Stimulated activated CD4-positive, alpha-beta T cell treated with anti-CD3 and anti-CD28 coated beads, Interleukin-4, amount 100 ng/mL, for 4 hours (primary cell): ENCODE data around the gene KCNQ5.
A peak's percentile ranks its signal among the peaks of the same experiment; 100 is the strongest.

Experiments used
- DNase-seq, 2 experiments: peaks; one replicate each; pipeline ENCODE4 v3.0.0-alpha.2; 2020

Gene KCNQ5

DNA sequence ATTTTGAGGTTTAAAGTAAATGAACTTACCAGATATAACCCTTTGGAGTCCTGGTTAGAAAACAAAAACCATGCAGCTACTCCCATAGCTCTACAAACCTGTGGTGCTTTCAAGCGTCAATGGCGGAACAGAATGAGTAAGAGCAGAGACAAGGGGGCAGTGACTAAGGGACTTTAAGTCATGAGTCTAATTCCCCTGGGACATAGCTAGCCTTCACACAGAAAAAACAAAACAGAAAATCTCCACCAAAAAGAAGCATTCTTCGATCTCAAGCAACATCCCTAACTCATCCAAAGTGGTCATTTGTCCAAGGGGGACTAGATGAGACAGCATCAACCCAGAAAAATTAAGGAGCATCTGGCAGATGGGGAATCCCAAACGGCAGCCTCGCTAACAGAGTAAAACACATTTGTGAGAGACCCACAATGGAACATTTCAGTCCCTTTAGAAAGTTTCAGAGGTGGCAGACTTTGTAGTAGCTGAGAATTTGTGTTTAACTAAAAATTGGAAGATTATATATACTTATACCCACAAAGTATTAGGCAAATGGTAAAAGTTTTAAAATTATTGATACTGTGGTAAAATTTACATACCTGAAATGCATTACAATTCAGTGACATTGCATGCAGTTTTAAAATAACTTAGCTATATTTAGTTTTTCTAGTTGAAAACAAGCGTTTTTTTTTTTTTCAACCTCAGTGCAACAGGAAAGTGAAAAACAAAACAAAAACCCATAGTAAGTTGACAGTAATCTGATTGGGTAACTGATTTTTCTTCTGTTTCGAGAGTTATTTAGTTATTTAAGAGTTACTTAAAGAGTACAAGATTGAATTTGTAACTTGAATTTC, 67.5 kb downstream of the KCNQ5 start:
- DNase-seq = no peak

DNA sequence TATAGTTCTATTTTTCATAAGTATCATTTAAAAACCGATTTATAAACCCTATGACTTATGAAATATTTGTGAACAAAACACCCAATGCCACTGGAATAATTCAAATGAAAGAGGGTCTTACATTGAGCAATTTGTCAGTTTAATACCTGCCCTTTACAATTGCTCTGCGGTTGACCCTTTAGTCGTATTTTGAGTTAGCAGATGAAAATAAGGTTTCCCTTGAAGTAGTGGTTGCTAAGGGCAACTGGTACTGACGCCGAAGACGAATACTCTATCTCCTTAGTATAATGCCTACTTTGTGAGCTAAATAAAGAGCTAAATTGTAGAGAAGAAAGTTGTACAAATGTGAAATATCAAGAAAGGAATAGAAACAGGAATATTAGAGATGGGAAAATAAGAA, 69.4 kb downstream of the KCNQ5 start:
- no peak for DNase-seq

DNA sequence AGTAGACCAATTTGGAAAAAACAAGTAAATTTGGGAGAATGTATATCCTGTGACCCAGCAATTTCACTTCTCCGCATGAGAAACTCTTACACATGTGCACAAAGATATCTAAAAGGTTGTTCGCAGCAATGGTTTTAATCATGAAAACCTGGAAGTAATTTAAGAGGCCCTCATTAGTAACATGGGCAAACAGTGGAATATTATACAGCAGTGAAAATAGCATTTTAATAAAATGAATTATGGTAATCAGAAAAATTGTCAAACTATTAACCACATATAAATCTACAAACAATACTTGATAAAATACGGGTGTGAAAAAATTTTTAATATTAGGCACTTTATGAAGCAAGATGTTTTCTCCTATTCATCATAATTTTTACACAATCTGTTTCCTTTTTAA, 74.2 kb downstream of the KCNQ5 start:
- DNase-seq = no peak

DNA sequence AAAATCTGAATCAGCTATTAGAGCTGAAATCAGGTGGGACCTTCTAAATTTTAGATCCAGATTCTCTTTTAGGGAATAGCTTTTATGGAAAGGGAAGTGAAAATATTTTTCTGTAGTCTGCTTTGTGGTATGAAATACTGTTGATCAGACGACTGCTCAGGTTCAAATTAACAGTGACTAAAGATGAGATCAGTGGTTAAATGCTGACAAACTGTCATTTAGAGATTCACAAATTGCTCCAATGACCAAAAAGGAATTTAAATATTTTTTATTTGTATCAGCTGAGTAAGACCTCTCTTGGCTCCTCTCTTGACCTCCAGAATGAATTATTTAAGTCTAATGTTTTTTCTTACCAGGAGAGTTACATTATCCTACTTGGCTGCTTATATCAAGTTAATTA, 77.3 kb downstream of the KCNQ5 start:
- DNase-seq = no peak

DNA sequence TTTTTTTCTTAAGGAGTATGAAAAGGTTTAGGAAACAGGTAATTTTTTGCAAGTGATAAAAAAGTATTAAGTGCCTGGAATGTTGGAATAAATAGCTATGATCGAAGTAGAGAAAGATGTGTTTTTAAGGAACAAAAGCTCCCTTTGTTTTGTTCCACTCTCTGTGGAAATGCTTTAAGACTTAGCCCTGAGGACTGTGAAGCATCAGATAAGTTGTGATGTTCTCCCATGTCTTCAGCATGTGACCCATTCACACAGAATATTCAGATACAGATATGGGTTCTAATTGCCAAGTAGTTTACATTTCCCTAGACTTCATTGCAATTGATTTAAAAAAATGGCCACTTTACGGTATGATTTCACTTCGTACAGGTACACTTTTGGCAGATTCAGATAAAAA, 80.6 kb downstream of the KCNQ5 start:
- no peak for DNase-seq

DNA sequence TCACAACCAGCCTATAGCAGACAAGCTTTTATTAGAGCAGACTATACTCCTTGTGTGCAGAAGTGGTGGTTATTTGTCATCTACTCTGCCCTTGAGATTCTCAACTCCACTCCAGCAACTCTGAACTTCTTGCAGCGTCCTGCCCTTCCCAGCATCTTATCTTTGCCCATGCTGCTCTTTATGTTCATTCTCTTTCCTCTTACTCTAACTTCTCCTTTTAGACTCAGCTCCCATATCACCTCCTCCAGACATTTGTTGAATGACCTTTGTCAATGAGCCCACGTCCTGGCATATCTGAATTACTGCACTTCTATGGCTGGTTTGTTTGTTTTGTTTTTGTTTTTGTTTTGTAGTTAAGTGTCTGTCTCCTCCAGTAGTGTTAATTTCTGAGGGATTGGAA, 81.2 kb downstream of the KCNQ5 start:
- no peak for DNase-seq

DNA sequence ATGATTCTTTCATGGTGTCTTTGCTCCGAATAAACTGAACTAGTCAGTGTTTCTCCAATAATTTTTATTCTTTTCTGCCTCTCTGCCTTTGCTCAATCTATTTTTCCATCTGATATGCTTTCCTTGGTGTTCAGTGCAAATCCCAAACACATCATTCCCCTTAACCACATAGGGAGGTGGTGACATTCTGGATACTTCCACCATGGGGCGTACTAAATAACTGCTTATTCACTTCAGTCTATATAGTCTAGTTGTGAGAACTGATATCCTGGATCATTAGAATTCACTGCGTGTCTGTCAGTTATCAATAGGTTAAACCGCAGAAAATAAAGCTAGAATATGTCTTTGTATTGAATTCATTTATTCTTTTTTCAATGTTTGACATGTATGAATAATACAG, 83.1 kb downstream of the KCNQ5 start:
- DNase-seq = no peak

DNA sequence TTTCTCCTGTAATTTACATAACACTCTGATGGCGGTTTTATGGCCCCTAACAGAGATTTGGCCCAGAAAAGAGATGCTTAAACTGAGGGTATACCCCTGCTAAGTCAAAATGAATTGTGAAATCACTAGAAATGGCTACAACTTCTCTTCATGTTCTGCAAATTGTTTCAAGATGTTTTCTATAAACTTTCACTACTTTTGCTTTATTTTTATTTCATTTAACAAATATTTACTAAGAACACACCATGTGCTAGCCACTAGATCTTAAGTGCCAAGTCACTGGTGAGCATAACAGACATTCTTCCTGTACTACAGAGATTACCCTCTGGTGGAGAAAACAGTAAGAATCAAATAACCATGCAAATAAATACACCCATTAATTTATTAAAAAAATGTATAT, 87.6 kb downstream of the KCNQ5 start:
- no peak for DNase-seq

DNA sequence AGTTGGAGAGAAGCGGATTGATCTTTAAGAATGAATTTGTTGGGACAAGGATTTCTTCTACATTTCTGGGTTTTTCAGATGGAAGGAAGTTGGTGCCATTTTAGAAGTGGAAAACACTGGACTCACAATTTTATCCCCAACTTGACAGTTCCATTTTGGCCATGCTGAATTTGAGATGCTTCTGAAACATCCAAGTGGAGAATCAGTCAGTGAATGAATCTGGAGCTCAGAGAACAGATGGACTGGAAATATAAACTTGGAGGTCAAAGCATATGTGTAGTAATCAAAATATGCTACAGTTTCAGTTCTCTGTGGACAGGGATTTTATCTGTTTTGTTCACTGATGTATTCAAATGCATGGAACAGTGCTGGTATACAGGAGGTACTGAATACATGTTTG, 89.9 kb downstream of the KCNQ5 start:
- DNase-seq = no peak

DNA sequence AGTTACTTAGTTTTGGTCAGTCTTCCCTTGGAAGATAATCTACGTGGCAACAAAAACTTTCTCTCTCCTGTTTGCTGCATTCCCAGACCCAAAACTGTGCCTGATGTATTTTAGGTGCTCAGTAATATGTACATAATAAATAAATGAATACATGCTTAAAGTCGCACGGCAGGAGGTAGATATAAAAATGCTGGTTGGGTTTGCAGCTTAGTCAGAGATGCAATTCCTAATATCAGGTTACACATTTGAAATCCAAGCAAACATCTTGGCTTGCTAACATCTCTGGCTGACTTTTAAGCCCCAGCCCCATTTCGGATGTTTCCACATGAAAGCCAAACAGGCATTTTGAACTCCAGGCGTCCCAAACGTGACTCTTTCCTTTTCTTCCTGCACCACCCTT, 91.0 kb downstream of the KCNQ5 start:
- no peak for DNase-seq

DNA sequence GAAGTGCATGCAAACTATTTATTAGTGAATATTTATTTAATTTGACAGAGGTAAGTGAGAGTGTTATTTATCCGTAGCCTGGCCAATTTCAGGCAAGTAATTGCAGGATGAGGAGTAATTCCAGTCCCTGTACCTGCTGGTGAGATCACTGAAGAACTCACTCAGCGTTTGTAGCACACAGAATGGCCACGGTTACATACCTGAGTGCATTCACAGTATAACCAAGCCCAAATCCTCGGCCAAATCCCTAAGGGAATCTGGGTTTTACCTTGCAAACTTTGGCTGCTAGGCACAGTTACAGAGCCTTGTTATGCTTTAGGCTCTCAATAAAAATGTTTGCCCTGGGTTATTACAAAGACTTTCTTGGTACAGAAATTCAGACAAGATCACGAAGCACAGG, 93.3 kb downstream of the KCNQ5 start:
- no peak for DNase-seq

DNA sequence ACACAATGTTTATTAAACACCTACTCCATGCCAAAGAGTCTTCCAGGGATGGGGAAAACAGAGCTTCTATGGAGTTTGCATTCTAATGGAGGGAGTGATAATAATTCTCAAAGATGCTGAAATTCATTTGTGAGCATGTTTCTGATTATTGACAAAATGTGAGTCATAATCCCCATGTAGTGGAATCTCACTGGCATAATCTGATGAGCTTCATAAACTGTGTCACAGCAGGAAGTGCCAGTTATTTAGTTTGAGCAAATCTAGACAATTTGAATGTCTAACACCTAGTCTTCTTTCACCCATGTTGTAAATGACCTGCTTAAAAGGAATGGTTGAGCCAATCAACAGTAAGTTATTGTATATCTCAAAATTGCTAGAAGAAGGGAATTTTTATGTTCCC, 95.1 kb downstream of the KCNQ5 start:
- DNase-seq = no peak

DNA sequence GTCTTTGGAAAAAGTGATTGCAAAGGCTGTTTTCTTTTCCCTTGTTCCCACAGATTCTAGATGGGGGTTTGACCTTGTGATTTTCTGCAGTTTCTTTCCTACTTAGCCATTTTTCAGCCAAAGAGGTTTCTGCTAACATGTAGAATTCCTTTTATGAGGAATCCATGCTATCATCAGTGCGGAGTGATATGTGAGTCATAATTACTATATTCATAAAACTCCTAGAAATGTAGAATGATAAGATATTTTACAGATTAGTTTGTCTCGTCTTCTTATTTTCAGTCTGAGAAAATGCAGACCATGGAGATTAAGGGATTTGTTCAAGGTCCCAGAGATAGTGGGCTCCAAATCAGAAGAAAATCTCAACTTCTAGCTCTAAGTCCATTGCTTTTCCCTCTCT, 98.6 kb downstream of the KCNQ5 start:
- no peak for DNase-seq

DNA sequence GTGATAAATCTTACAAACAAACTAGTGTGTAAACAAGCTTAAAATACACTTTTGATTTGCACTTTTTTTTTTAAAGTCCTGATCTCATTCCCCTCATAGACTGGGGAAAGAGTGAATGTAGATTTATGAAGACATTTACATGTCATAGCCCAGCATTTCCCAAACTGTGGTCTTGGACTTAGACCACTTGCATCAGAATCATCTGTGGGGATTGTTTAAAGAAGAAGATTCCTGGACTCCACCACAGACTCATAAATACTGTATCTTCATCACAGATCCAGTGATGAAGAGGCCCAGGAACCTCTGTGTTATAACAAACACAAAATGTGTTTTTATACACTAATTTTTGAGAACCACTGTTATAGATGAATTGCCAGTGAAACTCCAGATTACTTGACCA, 99.5 kb downstream of the KCNQ5 start:
- DNase-seq = no peak

DNA sequence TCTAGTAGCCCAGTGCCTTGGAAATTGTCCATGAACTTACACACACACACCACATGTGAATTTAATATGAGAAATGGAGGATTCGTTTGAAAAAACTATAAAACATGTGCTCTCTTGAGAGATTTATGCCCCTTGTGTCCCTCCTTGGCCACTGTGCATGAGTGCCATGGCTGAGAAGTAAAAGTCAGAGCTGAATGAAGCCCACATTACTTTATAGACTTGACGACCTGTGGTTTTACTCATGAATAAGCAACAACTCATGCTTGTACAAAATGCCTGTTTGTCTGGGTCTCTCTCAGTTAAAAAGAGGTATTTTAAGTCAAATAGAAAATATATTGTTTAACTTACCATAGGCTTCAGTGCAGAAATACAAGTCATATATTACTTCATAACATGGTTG, 102.7 kb downstream of the KCNQ5 start:
- DNase-seq = no peak

DNA sequence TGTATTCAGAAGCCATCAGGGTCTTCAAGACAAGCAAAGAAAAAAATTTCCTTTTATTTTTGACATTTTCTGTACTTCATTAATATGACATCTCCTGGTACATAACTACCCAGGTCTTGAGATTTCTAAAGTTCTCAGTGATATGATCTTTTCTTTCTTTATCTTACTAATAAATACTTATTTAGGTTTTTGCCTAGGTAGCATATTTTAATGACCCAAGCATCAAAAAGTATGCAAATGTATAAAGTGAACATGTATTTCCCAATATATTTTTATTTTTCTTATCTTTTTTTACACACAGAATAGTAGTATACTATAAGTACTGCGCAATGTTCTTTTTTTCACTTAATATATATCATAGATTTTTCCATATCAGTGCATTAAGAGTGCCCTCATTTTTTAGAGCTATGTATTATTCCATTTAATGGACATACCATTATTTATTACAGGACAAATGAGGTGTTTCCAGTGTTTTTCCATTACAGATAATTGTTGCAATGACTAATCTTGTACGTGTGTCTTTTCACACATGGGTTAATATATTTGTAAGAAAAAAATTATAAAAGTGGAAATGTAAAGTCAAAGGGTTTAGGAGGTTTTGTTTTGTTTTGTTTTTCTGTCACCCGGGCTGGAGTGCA, 107.0 kb downstream of the KCNQ5 start:
- DNase-seq = no peak

DNA sequence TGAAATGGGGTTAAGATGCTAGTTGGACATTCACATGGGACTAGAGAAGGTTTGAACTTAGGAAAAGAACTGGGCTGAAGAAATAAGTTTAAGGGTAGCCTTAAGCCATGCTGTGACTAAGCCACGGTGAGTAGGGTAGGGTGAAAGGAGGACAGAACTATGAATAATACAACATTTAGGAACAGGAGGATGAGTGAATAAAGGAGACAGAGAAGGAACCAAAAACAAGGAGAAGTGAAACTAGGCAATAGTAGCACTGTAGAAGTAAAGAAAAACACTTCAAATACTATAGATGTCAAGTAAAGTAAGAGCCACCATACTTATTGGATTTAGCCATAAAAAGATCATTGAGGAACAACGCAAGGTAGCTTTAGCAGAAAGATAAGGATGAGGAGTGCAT, 111.2 kb downstream of the KCNQ5 start:
- no peak for DNase-seq

DNA sequence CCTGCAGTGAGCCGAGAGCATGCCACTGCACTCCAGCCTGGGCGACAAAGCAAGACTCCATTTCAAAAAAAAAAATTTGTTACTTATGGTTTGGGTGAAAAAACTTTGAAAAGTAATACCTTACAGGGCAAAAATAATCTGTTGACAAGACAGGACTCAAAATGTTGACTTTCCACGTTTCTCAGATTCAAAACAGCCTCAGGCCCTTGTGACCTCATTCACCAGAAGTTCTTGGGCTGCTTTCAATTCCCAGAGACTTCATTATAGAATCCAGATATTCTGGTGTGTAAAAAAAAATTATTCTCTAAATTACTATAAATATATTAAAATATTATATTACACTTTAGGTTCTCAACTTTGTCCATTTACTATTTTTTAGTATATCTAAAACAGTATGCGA, 116.2 kb downstream of the KCNQ5 start:
- DNase-seq = no peak

DNA sequence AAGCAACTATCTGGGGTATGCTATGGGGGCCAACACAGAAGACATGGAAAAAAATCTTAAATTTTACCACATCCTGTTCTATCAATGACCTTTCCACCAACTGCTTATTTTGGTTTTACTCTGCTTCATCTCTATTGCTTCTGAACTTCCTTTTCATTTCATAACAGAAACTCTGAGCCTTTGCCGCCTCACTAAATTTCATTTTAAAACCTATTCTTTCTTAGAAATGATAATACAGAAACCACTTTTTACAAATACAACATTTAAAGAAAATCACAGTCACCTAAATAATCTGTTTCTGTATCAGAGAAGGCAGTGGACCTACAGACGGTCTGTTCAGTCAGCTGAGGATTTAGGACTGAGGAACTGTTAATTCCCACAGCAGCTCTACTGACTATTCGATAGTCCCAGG, 117.5 kb downstream of the KCNQ5 start:
- no peak for DNase-seq

DNA sequence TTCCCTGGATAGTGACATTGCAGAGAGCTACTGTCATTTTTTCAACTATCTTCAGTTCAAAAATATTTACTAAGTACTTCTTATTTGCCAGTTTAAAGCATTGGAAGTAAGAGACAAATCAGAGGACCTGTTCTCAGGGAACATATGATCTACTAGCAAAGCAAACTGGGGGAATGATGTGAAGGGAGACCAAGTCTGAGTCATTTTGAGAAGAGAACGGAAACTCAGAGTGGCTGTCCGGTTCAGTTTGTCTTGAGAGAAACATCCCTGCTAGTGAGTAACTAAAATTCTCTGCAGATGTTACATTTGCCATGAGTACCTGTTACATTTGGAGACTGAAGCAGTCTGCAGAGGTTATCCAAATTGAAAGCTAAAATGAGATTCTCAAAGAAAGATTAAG, 118.3 kb downstream of the KCNQ5 start:
- no peak for DNase-seq

DNA sequence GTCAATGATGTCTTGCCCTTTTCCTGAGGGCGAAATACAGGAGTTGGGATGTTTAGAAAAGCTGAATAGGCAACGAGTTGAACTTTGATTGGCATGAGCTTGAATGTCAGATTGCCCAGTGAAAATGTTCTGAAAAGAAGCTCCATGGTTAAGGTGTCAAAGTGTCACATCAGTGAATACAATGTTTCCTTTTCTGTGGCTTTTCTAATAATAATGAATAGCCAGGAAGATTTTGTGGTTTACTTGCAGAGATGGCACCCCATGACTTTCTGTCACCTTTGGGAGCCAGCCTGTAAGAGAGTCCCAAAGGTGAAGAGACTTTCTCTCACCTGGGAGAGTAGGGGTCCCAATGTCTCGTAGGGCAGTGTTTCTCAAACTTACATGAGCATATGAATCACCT, 119.2 kb downstream of the KCNQ5 start:
- no peak for DNase-seq

DNA sequence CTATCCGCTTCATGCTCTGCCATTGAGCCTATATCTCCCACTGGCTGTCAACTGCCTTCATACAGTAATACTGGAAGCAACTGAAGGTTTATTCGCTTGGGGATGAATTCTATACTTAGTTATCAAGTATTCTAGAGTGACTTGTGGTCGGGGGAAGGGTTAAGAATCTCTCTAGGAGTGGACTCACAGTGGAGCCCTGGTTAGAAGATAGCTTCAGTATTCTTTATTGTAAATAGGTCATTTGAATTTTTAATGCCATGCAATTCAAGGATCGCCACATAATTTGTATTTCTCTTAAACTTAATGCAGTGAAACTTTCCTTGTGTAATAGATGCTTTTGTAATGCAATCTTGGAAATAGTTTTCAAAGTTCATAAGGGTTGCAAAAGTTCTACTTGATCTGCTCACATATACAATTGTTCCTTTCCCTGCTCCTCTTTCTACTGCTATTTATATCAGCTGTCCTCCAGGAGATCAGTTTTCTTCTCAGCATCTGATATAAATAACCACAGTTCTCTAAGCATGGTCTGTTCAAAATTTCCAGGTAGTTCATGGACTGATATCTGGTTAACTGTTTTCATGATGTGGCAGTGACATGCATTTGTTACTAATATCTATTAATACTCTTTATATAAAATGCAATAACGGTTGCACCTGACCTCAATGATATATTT, 120.3 kb downstream of the KCNQ5 start:
- DNase-seq = no peak

DNA sequence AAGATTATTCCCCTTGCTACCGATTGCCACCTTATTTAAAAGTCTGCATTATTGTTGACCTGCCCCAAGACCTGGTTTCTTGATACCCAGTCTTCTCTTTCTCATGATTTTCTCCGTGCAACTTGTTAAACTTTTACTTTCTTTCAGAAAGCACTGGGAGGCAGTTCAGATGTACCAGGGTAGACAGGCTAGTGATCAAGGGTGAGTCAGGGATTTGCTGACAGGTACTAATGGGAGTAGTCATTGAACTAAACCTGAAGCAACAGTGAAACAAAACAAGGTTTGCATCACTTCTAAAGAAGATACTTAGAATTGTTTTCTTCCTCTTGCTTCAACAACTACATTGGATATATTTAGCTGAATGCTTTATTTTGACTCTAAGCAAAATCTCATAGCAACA, 124.4 kb downstream of the KCNQ5 start:
- DNase-seq = no peak

DNA sequence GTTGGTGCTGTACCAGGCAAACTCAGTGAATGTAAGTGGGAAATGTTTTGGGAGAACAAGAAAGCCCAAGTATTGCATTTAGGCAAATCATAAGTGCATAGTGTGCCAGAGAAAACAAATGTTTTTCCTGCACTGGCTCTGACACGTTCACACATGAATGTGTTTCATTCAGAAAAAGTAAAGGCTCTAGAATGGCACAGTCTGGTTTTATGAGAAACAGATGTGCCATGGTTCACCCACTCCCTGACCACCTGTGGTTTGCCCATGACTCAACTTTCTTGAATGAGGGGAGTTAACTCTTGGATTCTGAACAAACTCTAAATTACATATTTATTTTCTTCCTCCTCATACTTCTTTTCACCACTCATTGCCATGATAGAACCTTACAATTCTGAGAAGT, 126.9 kb downstream of the KCNQ5 start:
- DNase-seq = peak in 1 of 2 experiments; percentile 4
